Measurements from ENCODE around the gene WIPF2. TPM values are rescaled to one million over a fixed set of nuclear protein-coding genes. Genes with fewer than 3 reads are reported as not detected.

The WIPF2 gene
- total and polyA plus RNA-seq, 9 donors, result 6.1 to 27.8 (median 18.4) TPM

- Histone ChIP-seq H3K36me3 (no peaks in the 10 kb centered on the region), H3K27me3 (no peaks in the 10 kb centered on the region), H3K9me3 (no peaks in the 10 kb centered on the region), H3K4me3 (no peak overlapping the region), H3K27ac (no peak overlapping the region), H3K4me1 (ENCODE audit: insufficient read depth) (peaks cover 4% of the 10 kb centered on the region)
- 80 to 84% (median 80%) methylated on average over 7 of the region's 7 CpGs for WGBS, 3 donors
- intact Hi-C loops (cut with DNase I), result no loop called here
- peak in 1 of 5 donors; percentile 29 for DNase-seq
- TF ChIP-seq EP300 (IDR thresholded peaks at IDR 0.05), result no peak
Observed at GRCh38 chr17:40247926-40248495, 28.9 kb downstream of the WIPF2 start.

GRCh38 chr17:40248507-40248906, 29.4 kb downstream of the WIPF2 start:
- no peak for DNase-seq
- no peak overlapping the region for H3K4me3 ChIP-seq
- intact Hi-C loops (cut with DNase I), result no loop called here
- TF ChIP-seq EP300 (IDR thresholded peaks at IDR 0.05) (no peak), POLR2A (IDR thresholded peaks at IDR 0.05) (no peak), CTCF (IDR thresholded peaks at IDR 0.05) (no peak)
- no peaks in the 10 kb centered on the region for H3K27me3 ChIP-seq
- 94 to 98% (median 95%) methylated on average over 1 of the region's 1 CpG for WGBS, 3 donors
- no peak overlapping the region for H3K27ac ChIP-seq
- no peaks in the 10 kb centered on the region for H3K9me3 ChIP-seq
- no peaks in the 10 kb centered on the region for H3K36me3 ChIP-seq
- peaks cover 4% of the 10 kb centered on the region for H3K4me1 ChIP-seq (ENCODE audit: insufficient read depth)

GRCh38 chr17:40251576-40251975, 32.5 kb downstream of the WIPF2 start:
- intact Hi-C loops (cut with DNase I), result no loop called here
- Histone ChIP-seq H3K4me1 (ENCODE audit: insufficient read depth) (peaks cover 2% of the 10 kb centered on the region), H3K36me3 (no peaks in the 10 kb centered on the region), H3K27me3 (no peaks in the 10 kb centered on the region), H3K27ac (no peak overlapping the region), H3K9me3 (no peaks in the 10 kb centered on the region), H3K4me3 (no peak overlapping the region)
- DNase-seq, result peak in 1 of 5 donors; percentile 31
- no peak for TF ChIP-seq POLR2A (IDR thresholded peaks at IDR 0.05)
- TF ChIP-seq EP300 (IDR thresholded peaks at IDR 0.05), result no peak
- no peak for TF ChIP-seq CTCF (IDR thresholded peaks at IDR 0.05)

GRCh38 chr17:40253565-40253964, 34.5 kb downstream of the WIPF2 start:
- Histone ChIP-seq H3K4me1 (ENCODE audit: insufficient read depth) (peaks cover 2% of the 10 kb centered on the region), H3K4me3 (no peak overlapping the region), H3K27me3 (no peaks in the 10 kb centered on the region), H3K27ac (no peak overlapping the region), H3K36me3 (no peaks in the 10 kb centered on the region), H3K9me3 (no peaks in the 10 kb centered on the region)
- TF ChIP-seq POLR2A (IDR thresholded peaks at IDR 0.05) (no peak), CTCF (IDR thresholded peaks at IDR 0.05) (no peak), EP300 (IDR thresholded peaks at IDR 0.05) (no peak)
- intact Hi-C loops (cut with DNase I), result no loop called here
- whole genome bisulfite sequencing, 3 donors, result 91 to 96% (median 94%) methylated on average over 3 of the region's 3 CpGs
- DNase-seq, result no peak

- no peaks in the 10 kb centered on the region for H3K27me3 ChIP-seq
- no peak overlapping the region for H3K27ac ChIP-seq
- DNase-seq, result no peak
- intact Hi-C loops (cut with DNase I), result no loop called here
- no peaks in the 10 kb centered on the region for H3K36me3 ChIP-seq
- no peak overlapping the region for H3K4me3 ChIP-seq
- H3K9me3 ChIP-seq, result no peaks in the 10 kb centered on the region
- no peak for TF ChIP-seq POLR2A (IDR thresholded peaks at IDR 0.05)
- 86 to 95% (median 91%) methylated on average over 2 of the region's 2 CpGs for WGBS, 3 donors
- H3K4me1 ChIP-seq (ENCODE audit: insufficient read depth), result no peaks in the 10 kb centered on the region
Observed at GRCh38 chr17:40259505-40259904, 40.4 kb downstream of the WIPF2 start.

Data from ovary (tissue), 9 donors.